Ramos (cell line): ENCODE data around the gene COLEC11.
"Not testable (repeated sequence)": the region's sequence is repeated elsewhere in the genome, so short reads cannot be mapped to it uniquely, and the experiment has no call there.

Source experiments
- in situ Hi-C: fragments of 300-500 bp; cut with MboI; formaldehyde crosslinking; loops from one replicate; pipeline ENCODE4 v1.14.3; 2022; ENCODE audit warnings: low sequenced_read_pairs; ENCODE audit not compliant: unreplicated experiment

Gene COLEC11

DNA sequence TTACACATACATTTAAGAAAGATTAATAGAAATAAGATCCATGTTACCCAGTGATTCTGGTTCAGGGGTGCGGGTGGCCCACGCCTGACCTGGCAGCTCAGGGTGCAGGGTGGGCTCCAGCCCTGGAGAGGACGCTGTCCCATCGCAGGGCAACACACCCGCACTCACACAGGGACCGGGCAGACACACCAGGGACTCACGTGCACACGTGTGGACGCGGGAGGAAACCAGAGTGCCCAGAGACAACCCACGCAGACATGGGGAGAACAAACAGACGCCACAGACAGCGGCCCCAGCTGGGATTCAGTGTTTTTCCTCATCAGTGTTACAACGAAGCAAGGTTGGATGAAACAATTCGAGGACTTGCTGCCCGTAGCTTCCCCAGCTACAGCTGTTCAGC, 54.7 kb downstream of the COLEC11 start:
- in situ Hi-C loops = no loop called here

DNA sequence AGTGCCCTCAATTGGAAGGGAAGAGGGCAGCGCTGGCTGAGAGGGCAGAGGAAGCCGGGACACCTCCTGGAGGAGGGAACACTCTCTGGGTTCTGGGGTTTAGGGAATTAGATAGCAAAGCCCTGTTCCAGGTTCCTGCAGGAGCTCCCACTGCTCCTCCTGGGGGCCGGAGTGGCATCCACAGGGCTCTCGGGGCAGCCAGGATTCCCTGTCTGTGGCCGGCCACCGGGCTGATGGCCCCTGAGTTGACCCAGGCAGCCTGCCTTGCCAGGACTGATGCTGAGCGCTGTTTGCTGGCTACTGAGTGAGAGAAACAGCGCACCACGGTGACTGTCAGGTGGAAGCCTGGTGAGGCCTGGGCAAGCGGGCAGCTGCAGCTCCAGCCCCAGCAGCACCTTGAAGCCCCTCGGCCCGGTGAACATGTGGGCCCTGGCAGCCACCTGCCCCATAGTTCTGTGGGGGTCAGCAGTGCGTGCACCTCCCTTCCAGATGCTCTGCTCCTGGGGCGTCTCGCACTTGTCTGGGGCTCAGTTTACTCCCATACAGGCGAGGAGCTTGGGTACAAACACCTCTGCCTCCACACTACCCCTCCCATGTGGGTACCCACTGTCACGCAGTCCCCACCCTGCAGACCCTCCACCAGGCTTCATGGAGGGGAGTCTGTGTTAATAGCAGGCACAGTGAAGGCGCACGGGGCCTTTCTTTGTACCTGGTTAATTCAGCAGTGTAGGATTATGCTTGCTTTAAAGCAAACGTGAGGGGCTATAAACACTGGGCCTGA, 55.4 kb downstream of the COLEC11 start:
- in situ Hi-C loops = no loop called here

DNA sequence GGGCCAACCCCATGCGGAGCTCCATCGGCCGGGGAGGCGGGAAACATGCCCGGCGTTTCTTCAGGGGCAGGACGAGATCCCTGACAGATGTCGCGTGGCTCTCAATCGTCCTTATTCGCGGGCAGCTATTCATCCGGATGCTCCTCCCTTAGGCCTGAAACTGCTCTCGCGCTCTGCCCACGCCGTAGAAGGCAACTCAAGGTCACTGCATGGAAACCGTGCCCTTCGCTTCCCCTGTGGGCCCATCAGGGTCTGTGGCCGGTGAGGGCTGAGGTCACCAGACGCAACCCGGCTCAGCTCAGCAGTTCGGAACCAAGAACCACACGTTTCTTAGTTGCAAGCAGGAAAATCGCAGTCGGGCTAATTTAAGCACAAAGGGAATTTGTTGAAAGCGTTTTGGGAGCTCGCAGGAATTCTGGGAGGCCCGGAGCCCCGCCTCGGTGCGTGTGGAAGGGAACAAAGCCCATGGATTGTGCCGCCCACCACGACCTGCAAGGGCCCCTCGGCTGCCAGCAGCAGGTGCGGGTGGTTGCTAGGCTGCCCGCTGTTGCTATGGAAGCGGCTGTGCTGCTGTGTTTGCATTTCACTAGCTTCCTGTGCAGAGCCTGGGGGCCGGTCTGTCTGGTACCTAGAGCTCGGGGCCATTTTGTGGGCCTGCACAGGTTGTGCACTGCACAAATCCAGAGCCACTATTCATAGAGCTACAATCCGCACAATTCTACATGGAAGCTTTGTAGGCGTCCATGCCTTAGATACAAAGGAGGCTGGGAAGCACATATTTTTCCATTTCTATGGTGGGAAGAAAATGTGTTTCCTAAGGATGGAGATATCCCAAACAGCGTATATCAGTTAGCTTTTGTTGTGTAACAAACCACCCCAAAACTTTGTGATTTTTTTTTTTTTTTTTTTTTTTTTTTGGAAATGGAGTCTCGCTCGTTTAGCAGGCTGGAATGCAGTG, 57.1 kb downstream of the COLEC11 start:
- in situ Hi-C loops = no loop called here

DNA sequence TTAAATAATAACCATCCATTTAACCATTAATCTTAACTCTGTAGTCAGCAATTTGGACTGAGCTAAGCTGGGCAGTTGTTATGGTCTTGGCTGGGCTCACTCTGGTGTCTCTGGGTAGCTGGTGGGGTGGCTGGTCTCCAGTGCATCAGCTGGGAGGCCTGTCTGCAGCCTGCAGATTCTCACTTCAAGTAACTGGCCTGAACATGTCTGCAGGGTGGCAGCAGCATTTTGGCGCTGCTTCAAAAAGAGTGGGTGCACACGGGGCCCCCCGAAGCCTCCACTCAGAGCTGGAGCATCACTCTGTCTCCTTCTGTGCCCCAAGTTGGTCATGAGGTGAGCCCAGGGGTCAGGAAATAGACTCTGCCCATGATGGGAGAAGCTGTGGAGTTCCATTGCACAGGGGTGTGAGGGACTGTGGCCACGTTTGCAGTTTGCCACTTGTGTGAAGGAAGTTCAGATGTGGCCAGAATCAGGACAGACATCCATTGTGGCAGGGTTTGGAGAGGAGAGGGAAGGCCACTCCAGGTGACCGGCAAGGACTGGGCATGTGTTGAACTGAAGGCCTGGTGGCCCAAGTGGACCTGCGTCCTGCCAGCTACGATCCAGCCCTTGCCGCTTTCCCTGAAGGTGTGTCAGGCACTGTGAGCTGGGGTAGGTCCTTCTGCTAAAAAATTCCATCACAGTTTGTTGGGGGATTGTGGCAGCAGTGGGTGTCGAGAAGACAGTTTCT, 58.1 kb downstream of the COLEC11 start:
- in situ Hi-C loops = no loop called here

DNA sequence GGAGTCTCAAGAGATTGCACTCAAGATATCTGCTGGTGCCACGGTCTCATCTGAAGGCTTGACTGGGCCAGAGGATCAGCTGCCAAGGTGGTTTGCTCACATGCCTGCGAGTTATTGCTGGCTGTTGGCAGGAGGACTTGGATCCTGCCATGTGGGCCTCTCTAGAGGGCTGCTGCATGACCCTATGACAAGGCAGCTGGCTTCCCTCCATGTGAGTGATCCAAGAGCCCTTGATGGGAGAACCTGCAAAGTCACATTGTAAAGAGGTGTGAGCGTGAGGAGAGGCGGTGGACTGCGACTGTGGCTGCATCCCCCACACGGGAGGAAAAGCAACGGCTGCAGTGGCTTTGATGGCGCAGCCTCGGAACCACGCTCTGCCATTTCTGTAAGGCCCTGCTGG, 59.1 kb downstream of the COLEC11 start:
- in situ Hi-C loops = no loop called here

- in situ Hi-C loops = no loop called here
Measured at GRCh38 chr2:3654531-3655225, 59.8 kb downstream of the COLEC11 start.

- in situ Hi-C loops = no loop called here
Measured at GRCh38 chr2:3655871-3656761, 61.2 kb downstream of the COLEC11 start.

GRCh38 chr2:3656762-3657721, 62.1 kb downstream of the COLEC11 start:
- in situ Hi-C loops = no loop called here

DNA sequence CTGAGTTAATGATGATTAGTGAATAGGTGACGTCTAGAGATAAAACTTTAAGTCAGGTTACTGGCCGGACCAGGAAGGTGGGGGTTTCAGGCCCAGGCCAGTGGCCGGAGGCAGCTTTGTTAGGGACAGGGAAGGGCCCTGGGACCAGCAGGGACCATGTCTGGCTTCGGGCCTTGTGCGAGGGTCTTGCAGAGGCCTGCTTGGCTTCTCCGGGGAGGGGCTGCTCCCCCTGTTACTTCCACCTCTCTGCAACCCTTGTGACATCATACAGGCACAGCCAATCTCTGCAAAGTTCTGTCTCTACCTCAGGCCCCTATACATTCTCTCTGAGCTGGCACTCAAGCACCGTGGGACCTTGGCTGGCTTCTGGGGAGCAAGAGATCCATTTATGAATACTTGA, 63.0 kb downstream of the COLEC11 start, which contains the start of gene ALLC:
TSS of gene ALLC (plus strand) at position 320 of the 400 bp plus-strand sequence. CDS start 12,958 bp downstream, outside the sequence.
- in situ Hi-C loops = no loop called here

DNA sequence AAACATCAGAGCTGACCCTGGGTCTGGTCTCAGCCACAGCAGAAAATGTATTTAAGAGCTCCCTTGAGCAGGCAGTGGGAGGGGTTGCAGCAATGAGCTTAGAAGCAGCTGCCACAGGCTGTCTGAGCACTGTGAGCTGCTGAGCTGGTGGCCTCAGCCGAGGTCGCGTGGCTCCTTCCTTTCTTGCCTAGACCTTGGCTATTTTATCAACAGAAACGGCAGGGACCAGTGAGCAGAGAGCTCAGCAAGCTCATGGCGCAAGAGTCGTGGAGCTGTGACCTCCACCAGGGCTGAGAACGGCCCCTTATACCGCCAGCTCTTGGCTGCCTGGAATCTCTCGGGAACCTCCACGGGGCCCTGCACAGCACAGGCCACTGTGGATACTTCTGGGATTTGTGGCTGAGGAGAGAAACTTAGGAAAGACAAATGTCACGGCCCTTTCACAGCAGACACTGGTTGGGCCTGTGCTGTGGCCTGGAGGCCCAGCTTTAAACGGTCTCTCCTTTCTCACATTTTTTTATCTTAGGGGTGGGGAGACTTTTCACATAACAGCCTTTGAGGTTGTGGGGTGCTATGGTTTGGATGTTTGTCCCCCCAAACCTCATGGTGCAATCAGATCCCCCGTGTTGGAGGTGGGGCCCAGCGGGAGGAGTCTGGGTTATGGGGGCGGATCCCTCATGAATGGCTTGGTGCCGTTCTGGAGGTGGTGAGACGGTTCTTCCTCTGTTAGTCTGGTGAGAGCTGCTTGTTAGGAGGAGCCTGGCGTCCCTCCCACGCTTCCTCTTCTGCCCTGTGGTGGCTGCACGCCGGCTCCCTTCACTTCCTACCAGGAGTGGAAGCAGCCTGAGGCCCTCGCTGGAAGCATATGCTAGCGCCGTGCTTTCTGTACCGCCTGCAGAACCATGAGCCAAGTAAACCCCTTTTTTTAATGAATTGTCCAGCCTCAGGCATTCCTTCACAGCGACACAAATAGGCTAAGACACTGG, 64.8 kb downstream of the COLEC11 start:
- in situ Hi-C loops = no loop called here

GRCh38 chr2:3660640-3661039, 65.7 kb downstream of the COLEC11 start:
- in situ Hi-C loops = not testable (repeated sequence)

DNA sequence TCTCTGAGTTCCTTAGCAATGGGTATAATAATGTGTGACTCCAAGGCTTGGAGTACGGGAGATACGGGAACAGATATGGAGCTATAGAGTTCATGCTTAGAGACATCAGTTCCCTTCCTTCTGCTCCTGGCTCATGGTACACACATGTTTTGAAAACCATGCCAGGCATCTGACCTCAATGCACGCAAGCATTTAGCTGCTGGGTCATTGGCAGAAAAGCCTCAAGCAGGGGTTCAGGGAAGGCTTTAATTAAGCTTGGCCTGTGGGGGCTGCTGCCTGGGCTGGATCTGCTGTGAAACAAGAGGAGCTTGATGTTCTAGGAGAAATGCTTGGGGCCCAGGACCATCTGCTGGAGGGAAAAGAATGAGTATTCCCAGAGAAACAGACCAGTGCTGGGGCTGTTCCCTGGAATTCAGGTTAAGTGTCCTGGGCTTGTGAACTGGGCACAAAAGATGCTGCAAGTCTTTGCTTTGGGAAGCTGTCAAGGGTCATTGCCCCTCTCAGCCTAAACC, 66.3 kb downstream of the COLEC11 start:
- in situ Hi-C loops = no loop called here

- in situ Hi-C loops = no loop called here
Measured at GRCh38 chr2:3662239-3662638, 67.3 kb downstream of the COLEC11 start.

DNA sequence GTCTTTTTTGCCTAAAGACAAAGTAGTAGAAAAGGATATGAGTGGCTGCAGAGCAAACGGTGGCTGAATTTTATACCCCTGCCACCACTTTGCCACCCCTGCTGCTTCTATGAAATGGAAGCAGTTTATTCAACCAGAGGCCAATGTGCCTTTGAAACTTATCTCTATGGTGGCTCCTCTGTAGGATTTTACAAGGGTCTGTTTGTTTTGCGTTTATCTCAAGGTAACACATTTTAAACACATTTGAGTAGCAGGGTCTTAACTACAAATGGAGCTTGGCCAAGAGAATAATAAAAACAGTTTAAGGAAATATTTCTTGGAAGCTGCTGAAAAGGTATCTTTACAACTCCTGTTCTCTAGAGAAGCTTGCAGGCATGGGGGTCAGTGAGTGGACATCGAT, 69.2 kb downstream of the COLEC11 start:
- in situ Hi-C loops = no loop called here

GRCh38 chr2:3664925-3665324, 70.0 kb downstream of the COLEC11 start:
- in situ Hi-C loops = no loop called here

GRCh38 chr2:3665886-3666612, 71.1 kb downstream of the COLEC11 start:
- in situ Hi-C loops = no loop called here
